ENCODE data around the gene TRIM68. TPM values are rescaled to one million over a fixed set of nuclear protein-coding genes. Genes with fewer than 3 reads are reported as not detected.

TRIM68 gene
- total and polyA plus RNA-seq, 9 donors: 13.2 to 19.9 (median 16.1) TPM

GRCh38 chr11:4551346-4551979 lies 56.6 kb downstream of the TRIM68 start:
- TF ChIP-seq POLR2A (IDR thresholded peaks at IDR 0.05) (no peak), CTCF (IDR thresholded peaks at IDR 0.05) (no peak), EP300 (IDR thresholded peaks at IDR 0.05) (no peak)
- Histone ChIP-seq H3K4me3 (no peak overlapping the region), H3K4me1 (ENCODE audit: insufficient read depth) (no peaks in the 10 kb centered on the region), H3K9me3 (no peaks in the 10 kb centered on the region), H3K36me3 (no peaks in the 10 kb centered on the region), H3K27ac (no peak overlapping the region), H3K27me3 (no peaks in the 10 kb centered on the region)
- 81 to 86% (median 82%) methylated on average over 8 of the region's 8 CpGs for WGBS, 3 donors
- no peak for DNase-seq
- intact Hi-C loops (cut with DNase I): no loop called here

Other genes with a start within 250 kb of the TRIM68 start
- under 1 TPM in 1 of 7 donors, not detected in 6; 0.30 TPM for gene OR52B4, start 239.8 kb downstream of the TRIM68 start, total RNA-seq
- not detected for gene OR52B4, start 239.8 kb downstream of the TRIM68 start, polyA plus RNA-seq
- gene TRIM21, start 214.5 kb downstream of the TRIM68 start, total RNA-seq: 10 to 100 TPM; 13.2 to 25.1 (median 20.8) TPM
- gene TRIM21, start 214.5 kb downstream of the TRIM68 start, polyA plus RNA-seq: 10 to 100 TPM; 21.1 to 51.9 TPM
- under 1 TPM in 3 of 7 donors, not detected in 4; 0.25 to 0.85 (median 0.74) TPM for gene OR52K2, start 158.9 kb downstream of the TRIM68 start, total RNA-seq
- not detected for gene OR52K2, start 158.9 kb downstream of the TRIM68 start, polyA plus RNA-seq
- gene OR52K1, start 125.6 kb downstream of the TRIM68 start, total RNA-seq: under 1 TPM in 6 of 7 donors, not detected in 1; 0.20 to 0.37 (median 0.34) TPM
- gene OR52K1, start 125.6 kb downstream of the TRIM68 start, polyA plus RNA-seq: under 1 TPM; 0.05 to 0.07 TPM
- gene OR52M1, start 63.0 kb downstream of the TRIM68 start, total RNA-seq: not detected
- gene OR52M1, start 63.0 kb downstream of the TRIM68 start, polyA plus RNA-seq: not detected
- not detected for gene OR52I2, start 26.5 kb downstream of the TRIM68 start, total RNA-seq
- not detected for gene OR52I2, start 26.5 kb downstream of the TRIM68 start, polyA plus RNA-seq
- gene OR52I1, start 14.2 kb downstream of the TRIM68 start, total RNA-seq: not detected
- gene OR52I1, start 14.2 kb downstream of the TRIM68 start, polyA plus RNA-seq: not detected
- gene OR51D1, start 29.2 kb upstream of the TRIM68 start, total RNA-seq: not detected
- gene OR51D1, start 29.2 kb upstream of the TRIM68 start, polyA plus RNA-seq: not detected
- gene OR51E1, start 35.8 kb upstream of the TRIM68 start, total RNA-seq: 1 to 10 TPM in 1 of 7 donors, under 1 TPM in 5, not detected in 1; 0.12 to 1.4 (median 0.27) TPM
- 1 to 10 TPM; 1.6 to 3.5 TPM for gene OR51E1, start 35.8 kb upstream of the TRIM68 start, polyA plus RNA-seq
- under 1 TPM in 4 of 7 donors, not detected in 3; 0.11 to 0.65 (median 0.23) TPM for gene OR51E2, start 89.6 kb upstream of the TRIM68 start, total RNA-seq
- gene OR51E2, start 89.6 kb upstream of the TRIM68 start, polyA plus RNA-seq: 1 to 10 TPM in 1 of 2 donors, under 1 TPM in 1; 0.67 to 2.0 TPM
- gene MMP26, start 96.6 kb upstream of the TRIM68 start, total RNA-seq: under 1 TPM in 1 of 7 donors, not detected in 6; 0.23 TPM
- not detected for gene MMP26, start 96.6 kb upstream of the TRIM68 start, polyA plus RNA-seq
- gene OR51F1, start 161.7 kb upstream of the TRIM68 start, total RNA-seq: not detected
- not detected for gene OR51F1, start 161.7 kb upstream of the TRIM68 start, polyA plus RNA-seq
- not detected for gene OR52R1, start 196.1 kb upstream of the TRIM68 start, total RNA-seq
- gene OR52R1, start 196.1 kb upstream of the TRIM68 start, polyA plus RNA-seq: not detected
- gene OR51F2, start 213.1 kb upstream of the TRIM68 start, total RNA-seq: not detected
- not detected for gene OR51F2, start 213.1 kb upstream of the TRIM68 start, polyA plus RNA-seq
- not detected for gene OR51S1, start 241.0 kb upstream of the TRIM68 start, total RNA-seq
- not detected for gene OR51S1, start 241.0 kb upstream of the TRIM68 start, polyA plus RNA-seq

All from ovary (tissue), 9 donors.